NT2/D1 (cell line): Measurements from ENCODE around the gene SCAMP4.

Experiments used
- SUZ12 ChIP-seq: IDR thresholded peaks from 2 replicates; pipeline ENCODE4 v1.6.1; 2011; ENCODE audit not compliant: insufficient read length, insufficient read depth; ENCODE audit errors: extremely low read depth
- YY1 ChIP-seq: IDR thresholded peaks from 2 replicates; pipeline ENCODE4 v1.6.1; 2011; ENCODE audit not compliant: insufficient read length, insufficient read depth

DNA sequence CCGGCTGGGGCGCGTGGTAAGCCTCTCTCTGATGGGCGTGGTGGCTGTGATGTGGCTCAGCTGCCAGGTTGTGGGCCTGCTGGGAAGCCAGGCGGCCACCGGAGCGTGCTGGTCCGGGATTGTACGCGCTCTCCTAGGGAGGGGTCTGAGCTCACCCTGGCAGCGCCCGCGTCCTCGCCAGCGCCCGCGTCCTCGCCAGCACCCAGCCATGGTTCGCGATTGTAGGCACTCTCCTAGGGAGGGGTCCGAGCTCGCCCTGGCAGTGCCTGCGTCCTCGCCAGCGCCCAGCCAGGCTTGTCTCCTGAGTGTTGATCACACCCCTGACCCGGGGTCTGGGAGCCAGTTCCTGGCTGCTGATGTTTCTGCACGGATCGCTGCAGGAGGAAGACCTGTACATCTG is 13.8 kb downstream of the SCAMP4 start:
- TF ChIP-seq SUZ12 (no peak), YY1 (no peak)
